Measurements from ENCODE around the gene ASCC3. TPM values are rescaled to one million over a fixed set of nuclear protein-coding genes. Genes with fewer than 3 reads are reported as not detected.
"Not testable (repeated sequence)": the region's sequence is repeated elsewhere in the genome, so short reads cannot be mapped to it uniquely, and the experiment has no call there.

The ASCC3 gene
- total RNA-seq, 1 experiment from 2014 or later: 40.5 TPM

DNA sequence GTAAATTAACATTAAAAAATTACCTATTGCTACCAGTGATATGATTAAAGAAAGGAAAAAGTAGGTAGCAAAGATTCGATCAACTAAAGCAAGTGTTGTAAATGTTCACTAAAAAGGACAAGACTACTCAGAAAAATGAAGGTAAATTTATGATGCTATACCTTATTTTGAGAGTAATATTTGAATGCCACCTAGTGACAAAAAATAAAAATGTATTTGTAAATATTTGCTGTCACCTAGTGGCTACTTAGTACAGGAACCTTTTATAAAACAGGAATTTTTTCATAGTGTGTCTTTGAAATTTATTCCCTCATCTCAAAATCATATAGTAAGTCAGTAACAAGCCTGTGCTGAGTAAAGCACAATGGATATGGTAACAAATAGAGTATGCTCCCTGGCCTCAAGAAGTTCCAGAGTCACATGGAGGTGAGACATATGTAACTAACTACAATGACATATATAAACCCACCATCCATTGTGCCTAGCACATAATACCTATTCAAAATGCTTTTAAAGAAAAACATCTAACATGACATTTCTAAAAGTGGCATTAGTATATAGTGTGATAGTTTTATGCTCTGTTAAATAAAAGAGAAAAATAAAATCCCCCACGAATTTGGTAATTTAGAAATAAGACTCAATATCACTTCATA lies 223.3 kb downstream of the ASCC3 start:
- no peak overlapping the region for H3K4me3 ChIP-seq (replicated peaks in 1 of 2; ENCODE audit: low read depth in 1 of 2, low read length in 2 of 2)
- no peaks in the 10 kb centered on the region for H3K9me3 ChIP-seq (ENCODE audit: control insufficient read depth in 1 of 2, insufficient read depth in 1 of 2, low read depth in 1 of 2, low read length in 2 of 2)
- CTCF ChIA-PET: interaction anchor here (0.9 to 3.3 kb wide), 9 partner anchors 20 to 790 kb away, joined by 3 to 15 read pairs (median 5); no protein-coding TSS in a partner anchor
- intact Hi-C loops (cut with micrococcal nuclease): loop anchor here (1.0 to 5.0 kb wide), 2 partner anchors 331 to 542 kb away; no protein-coding TSS in a partner anchor
- ATAC-seq (no peak; the same call in 1 of the 2 replicates), DNase-seq (ENCODE audit: low read depth, low spot score) (no peak)
- H3K27ac ChIP-seq (ENCODE audit: low read depth, low read length): no peak overlapping the region
- H3K4me2 ChIP-seq (ENCODE audit: low read length): no peak overlapping the region
- RAD21 ChIA-PET (ENCODE audit: low non-redundant PET in 1 of 2, low total read pairs in 2 of 2, uncharacterized antibody in 2 of 2, unreplicated experiment in 2 of 2): interaction anchor here in 1 of 2 experiments (1.3 kb wide), 1 partner anchor 541 kb away, joined by 4 read pairs; no protein-coding TSS in a partner anchor
- H3K36me3 ChIP-seq (ENCODE audit: control insufficient read depth in 1 of 2, insufficient read depth in 2 of 2, low read length in 2 of 2): 0 out of 4 replicates have a peak, but pooled peaks cover 0 to 3% of the 10 kb centered on the region in 2 experiments
- POLR2A ChIA-PET: no interaction called here
- H3K9ac ChIP-seq (ENCODE audit: low read length): no peak overlapping the region
- H2AFZ ChIP-seq (ENCODE audit: low read depth, low read length, poor library complexity, severe bottlenecking): no peak overlapping the region
- H4K20me1 ChIP-seq (ENCODE audit: insufficient read depth): no peaks in the 10 kb centered on the region; the same call in 1 of the 2 replicates
- BruUV-seq (replicated peaks): no TSS peak
- H3K9me2 ChIP-seq (ENCODE audit: insufficient read depth): no peaks in the 10 kb centered on the region
- TF ChIP-seq JUND (IDR thresholded peaks at IDR 0.05) (no peak), RAD21 (IDR thresholded peaks at IDR 0.05; ENCODE audit: low read depth) (peak; percentile 81)
- TF ChIP-seq, protein P1, sequence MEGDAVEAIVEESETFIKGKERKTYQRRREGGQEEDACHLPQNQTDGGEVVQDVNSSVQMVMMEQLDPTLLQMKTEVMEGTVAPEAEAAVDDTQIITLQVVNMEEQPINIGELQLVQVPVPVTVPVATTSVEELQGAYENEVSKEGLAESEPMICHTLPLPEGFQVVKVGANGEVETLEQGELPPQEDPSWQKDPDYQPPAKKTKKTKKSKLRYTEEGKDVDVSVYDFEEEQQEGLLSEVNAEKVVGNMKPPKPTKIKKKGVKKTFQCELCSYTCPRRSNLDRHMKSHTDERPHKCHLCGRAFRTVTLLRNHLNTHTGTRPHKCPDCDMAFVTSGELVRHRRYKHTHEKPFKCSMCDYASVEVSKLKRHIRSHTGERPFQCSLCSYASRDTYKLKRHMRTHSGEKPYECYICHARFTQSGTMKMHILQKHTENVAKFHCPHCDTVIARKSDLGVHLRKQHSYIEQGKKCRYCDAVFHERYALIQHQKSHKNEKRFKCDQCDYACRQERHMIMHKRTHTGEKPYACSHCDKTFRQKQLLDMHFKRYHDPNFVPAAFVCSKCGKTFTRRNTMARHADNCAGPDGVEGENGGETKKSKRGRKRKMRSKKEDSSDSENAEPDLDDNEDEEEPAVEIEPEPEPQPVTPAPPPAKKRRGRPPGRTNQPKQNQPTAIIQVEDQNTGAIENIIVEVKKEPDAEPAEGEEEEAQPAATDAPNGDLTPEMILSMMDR (IDR thresholded peaks at IDR 0.05 in 2 of 3, conservative IDR thresholded peaks at IDR 0.05 in 1 of 3; ENCODE audit: borderline replicate concordance in 1 of 3, insufficient read depth in 1 of 3, low read depth in 2 of 3, low read length in 2 of 3): peak; percentile 48 to 99 (median 86); a peak in 5 of 6 replicates
- no peaks in the 10 kb centered on the region for H3K79me2 ChIP-seq (ENCODE audit: insufficient read depth, low read length)
- H3K27me3 ChIP-seq (ENCODE audit: insufficient read depth, low read length): no peaks in the 10 kb centered on the region
- H3K4me1 ChIP-seq (ENCODE audit: control insufficient read depth in 1 of 2, insufficient read depth in 2 of 2, low read length in 2 of 2): no peaks in the 10 kb centered on the region

DNA sequence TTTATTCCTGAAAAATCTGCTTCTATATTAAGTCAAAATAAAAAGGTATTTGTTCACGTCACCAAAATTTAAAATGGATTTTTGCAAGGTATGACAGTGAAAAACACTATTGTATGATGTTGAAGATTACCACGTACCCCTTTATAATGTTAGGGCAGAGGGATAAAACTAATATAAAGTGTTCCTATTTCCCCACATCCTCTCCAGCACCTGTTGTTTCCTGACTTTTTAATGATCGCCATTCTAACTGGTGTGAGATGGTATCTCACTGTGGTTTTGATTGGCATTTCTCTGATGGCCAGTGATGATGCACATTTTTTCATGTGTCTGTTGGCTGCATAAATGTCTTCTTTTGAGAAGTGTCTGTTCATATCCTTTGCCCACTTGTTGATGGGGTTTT lies 240.0 kb downstream of the ASCC3 start:
- H3K4me1 ChIP-seq (ENCODE audit: control insufficient read depth in 1 of 2, insufficient read depth in 2 of 2, low read length in 2 of 2); BruUV-seq (replicated peaks); H4K20me1 ChIP-seq (ENCODE audit: insufficient read depth); H3K36me3 ChIP-seq (ENCODE audit: control insufficient read depth in 1 of 2, insufficient read depth in 2 of 2, low read length in 2 of 2); H3K9me2 ChIP-seq (ENCODE audit: insufficient read depth); H3K4me2 ChIP-seq (ENCODE audit: low read length); CTCF ChIA-PET; H2AFZ ChIP-seq (ENCODE audit: low read depth, low read length, poor library complexity, severe bottlenecking); H3K4me3 ChIP-seq (replicated peaks in 1 of 2; ENCODE audit: low read depth in 1 of 2, low read length in 2 of 2); H3K9ac ChIP-seq (ENCODE audit: low read length); H3K27ac ChIP-seq (ENCODE audit: low read depth, low read length); intact Hi-C loops (cut with micrococcal nuclease); POLR2A ChIA-PET; H3K9me3 ChIP-seq (ENCODE audit: control insufficient read depth in 1 of 2, insufficient read depth in 1 of 2, low read depth in 1 of 2, low read length in 2 of 2); DNase-seq (ENCODE audit: low read depth, low spot score); ATAC-seq; H3K79me2 ChIP-seq (ENCODE audit: insufficient read depth, low read length); H3K27me3 ChIP-seq (ENCODE audit: insufficient read depth, low read length); RAD21 ChIA-PET (ENCODE audit: low non-redundant PET in 1 of 2, low total read pairs in 2 of 2, uncharacterized antibody in 2 of 2, unreplicated experiment in 2 of 2): not testable (repeated sequence)

All from HCT116 (cell line).